Measurements from ENCODE around the gene GAPDHS. TPM values are rescaled to one million over a fixed set of nuclear protein-coding genes. Genes with fewer than 3 reads are reported as not detected.

Gene GAPDHS
- total and polyA plus RNA-seq, 2 experiments from 2014 or later: not detected

DNA sequence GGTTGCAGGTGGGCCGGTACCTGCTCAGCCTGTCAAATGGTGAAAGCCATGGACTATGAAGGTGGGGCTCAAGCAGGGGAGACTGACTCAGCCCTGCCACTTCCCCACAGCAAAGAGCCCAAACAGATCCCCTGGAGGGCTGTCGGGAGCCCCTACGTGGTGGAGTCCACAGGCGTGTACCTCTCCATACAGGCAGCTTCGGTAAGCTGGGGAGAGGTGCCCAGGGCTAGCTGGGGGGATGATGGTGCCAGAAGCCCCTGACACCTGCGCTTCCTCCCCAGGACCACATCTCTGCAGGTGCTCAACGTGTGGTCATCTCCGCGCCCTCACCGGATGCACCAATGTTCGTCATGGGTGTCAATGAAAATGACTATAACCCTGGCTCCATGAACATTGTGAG is 9.0 kb downstream of the GAPDHS start:
- TF ChIP-seq EZH2phosphoT487 (IDR thresholded peaks at IDR 0.05; ENCODE audit: insufficient read depth, low read depth) (no peak), EZH2 (IDR thresholded peaks at IDR 0.05; ENCODE audit: insufficient read depth, poor library complexity, severe bottlenecking) (no peak)
- in situ Hi-C loops (cut with MboI): no loop called here
- H3K4me3 ChIP-seq: no peak overlapping the region
- no peak for DNase-seq
- no peaks in the 10 kb centered on the region for H3F3A ChIP-seq (ENCODE audit: insufficient read depth)
- no peaks in the 10 kb centered on the region for H3K4me1 ChIP-seq (ENCODE audit: insufficient read depth)
- WGBS, 2 experiments (ENCODE audit: low coverage in 1 of 2, low lambda C conversion rate in 2 of 2, missing lambda C conversion rate in 2 of 2): 92 to 96% methylated on average over 11 of the region's 11 CpGs
- no peaks in the 10 kb centered on the region for H3K9me2 ChIP-seq (ENCODE audit: insufficient read depth)
- no peaks in the 10 kb centered on the region for H4K20me1 ChIP-seq (ENCODE audit: insufficient read depth)
- no peaks in the 10 kb centered on the region for H3K9me3 ChIP-seq (ENCODE audit: low read depth)
- H3K27me3 ChIP-seq (replicated peaks; ENCODE audit: insufficient read depth): no peaks in the 10 kb centered on the region
- no peak overlapping the region for H2AFZ ChIP-seq
- no peak overlapping the region for H3K27ac ChIP-seq
- no peak overlapping the region for H3K9ac ChIP-seq
- H3K79me2 ChIP-seq (ENCODE audit: insufficient read depth): peaks cover 29% of the 10 kb centered on the region
- H3K36me3 ChIP-seq (ENCODE audit: low read depth): no peaks in the 10 kb centered on the region
- H3K4me2 ChIP-seq (ENCODE audit: unreplicated experiment): no peak overlapping the region

DNA sequence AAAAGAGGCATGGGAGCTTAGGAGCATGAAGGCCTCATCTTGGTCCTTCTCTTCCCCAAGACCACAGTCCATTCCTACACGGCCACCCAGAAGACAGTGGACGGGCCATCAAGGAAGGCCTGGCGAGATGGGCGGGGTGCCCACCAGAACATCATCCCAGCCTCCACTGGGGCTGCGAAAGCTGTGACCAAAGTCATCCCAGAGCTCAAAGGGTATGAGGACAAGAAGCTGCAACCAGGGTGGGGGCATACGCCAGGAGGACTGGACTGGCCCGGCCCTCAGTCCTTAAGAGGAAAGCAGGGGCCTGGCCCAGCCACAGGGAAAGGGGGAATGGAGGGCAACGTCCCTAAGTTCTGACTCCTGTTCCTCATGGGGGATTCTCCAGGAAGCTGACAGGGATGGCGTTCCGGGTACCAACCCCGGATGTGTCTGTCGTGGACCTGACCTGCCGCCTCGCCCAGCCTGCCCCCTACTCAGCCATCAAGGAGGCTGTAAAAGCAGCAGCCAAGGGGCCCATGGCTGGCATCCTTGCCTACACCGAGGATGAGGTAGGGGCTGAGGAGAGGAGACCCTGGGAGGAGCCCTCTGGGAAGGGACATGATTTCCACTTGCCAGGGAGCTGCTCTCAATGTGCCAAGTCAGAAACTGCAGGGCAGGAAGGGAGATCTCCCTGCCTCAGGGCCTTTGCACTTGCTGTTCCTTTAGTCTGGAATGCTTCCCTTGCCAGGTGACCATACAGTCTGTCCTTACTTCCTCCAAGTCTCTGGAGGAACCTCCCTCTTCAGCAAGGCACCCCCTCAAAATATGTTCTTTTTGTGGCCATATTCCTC is 10.2 kb downstream of the GAPDHS start:
- no peak overlapping the region for H3K27ac ChIP-seq
- DNase-seq: no peak
- H3K4me3 ChIP-seq: no peak overlapping the region
- no peaks in the 10 kb centered on the region for H3K9me3 ChIP-seq (ENCODE audit: low read depth)
- no peaks in the 10 kb centered on the region for H3K36me3 ChIP-seq (ENCODE audit: low read depth)
- TF ChIP-seq EZH2phosphoT487 (IDR thresholded peaks at IDR 0.05; ENCODE audit: insufficient read depth, low read depth): no peak
- no peak for TF ChIP-seq EZH2 (IDR thresholded peaks at IDR 0.05; ENCODE audit: insufficient read depth, poor library complexity, severe bottlenecking)
- no peak overlapping the region for H3K4me2 ChIP-seq (ENCODE audit: unreplicated experiment)
- no peaks in the 10 kb centered on the region for H4K20me1 ChIP-seq (ENCODE audit: insufficient read depth)
- no peak overlapping the region for H3K9ac ChIP-seq
- no peaks in the 10 kb centered on the region for H3F3A ChIP-seq (ENCODE audit: insufficient read depth)
- H3K4me1 ChIP-seq (ENCODE audit: insufficient read depth): no peaks in the 10 kb centered on the region
- H3K9me2 ChIP-seq (ENCODE audit: insufficient read depth): no peaks in the 10 kb centered on the region
- 92 to 97% methylated on average over 15 of the region's 15 CpGs for WGBS, 2 experiments (ENCODE audit: low coverage in 1 of 2, low lambda C conversion rate in 2 of 2, missing lambda C conversion rate in 2 of 2)
- in situ Hi-C loops (cut with MboI): no loop called here
- H3K27me3 ChIP-seq (replicated peaks; ENCODE audit: insufficient read depth): no peaks in the 10 kb centered on the region
- no peak overlapping the region for H2AFZ ChIP-seq
- peaks cover 29% of the 10 kb centered on the region for H3K79me2 ChIP-seq (ENCODE audit: insufficient read depth)

DNA sequence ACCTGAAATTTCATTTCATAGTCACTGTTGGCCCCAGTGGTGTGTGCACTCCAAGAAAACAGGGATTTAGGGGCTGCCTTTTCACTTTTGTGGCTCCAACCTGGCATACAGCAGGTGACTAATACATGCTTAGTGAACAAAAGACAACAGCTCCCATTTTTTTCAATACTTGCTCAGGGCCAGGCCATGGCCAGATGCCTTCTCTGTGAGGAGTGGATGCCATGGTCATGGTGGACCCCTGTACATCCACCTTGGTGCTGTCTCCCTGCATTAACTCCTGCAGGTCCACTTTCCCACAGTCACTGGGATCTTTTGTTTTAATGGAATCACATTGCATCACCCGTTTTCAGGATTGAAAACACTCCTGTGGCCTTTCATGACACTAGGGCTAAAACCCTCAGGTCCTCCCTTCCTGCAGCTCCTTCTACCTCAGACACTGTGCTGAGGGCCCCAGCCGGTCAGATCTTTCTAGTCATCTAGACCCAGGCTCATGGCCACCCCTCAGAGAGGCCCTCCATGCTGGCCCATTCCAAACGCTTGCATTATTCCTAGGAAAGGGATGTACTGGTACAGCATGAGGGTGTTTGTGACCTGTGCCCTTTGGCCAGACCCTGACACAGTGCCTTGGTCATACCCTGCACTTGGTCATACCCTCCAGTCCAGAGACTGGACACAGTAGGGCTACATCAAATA is 11.0 kb downstream of the GAPDHS start:
- H3K4me3 ChIP-seq: peak overlapping the region; percentile 90
- H3K79me2 ChIP-seq (ENCODE audit: insufficient read depth): peaks cover 29% of the 10 kb centered on the region
- no peaks in the 10 kb centered on the region for H3K36me3 ChIP-seq (ENCODE audit: low read depth)
- no peaks in the 10 kb centered on the region for H3K9me3 ChIP-seq (ENCODE audit: low read depth)
- peak overlapping the region; percentile 94 for H3K9ac ChIP-seq
- H3K27ac ChIP-seq: no peak overlapping the region
- peak overlapping the region; percentile 93 for H3K4me2 ChIP-seq (ENCODE audit: unreplicated experiment)
- TF ChIP-seq EZH2 (IDR thresholded peaks at IDR 0.05; ENCODE audit: insufficient read depth, poor library complexity, severe bottlenecking) (no peak), EZH2phosphoT487 (IDR thresholded peaks at IDR 0.05; ENCODE audit: insufficient read depth, low read depth) (no peak)
- H3F3A ChIP-seq (ENCODE audit: insufficient read depth): no peaks in the 10 kb centered on the region
- peak; percentile 6 for DNase-seq
- H3K27me3 ChIP-seq (replicated peaks; ENCODE audit: insufficient read depth): no peaks in the 10 kb centered on the region
- in situ Hi-C loops (cut with MboI): no loop called here
- no peaks in the 10 kb centered on the region for H3K9me2 ChIP-seq (ENCODE audit: insufficient read depth)
- no peaks in the 10 kb centered on the region for H3K4me1 ChIP-seq (ENCODE audit: insufficient read depth)
- no peak overlapping the region for H2AFZ ChIP-seq
- whole genome bisulfite sequencing, 2 experiments (ENCODE audit: low coverage in 1 of 2, low lambda C conversion rate in 2 of 2, missing lambda C conversion rate in 2 of 2): 53 to 54% methylated on average over 3 of the region's 3 CpGs
- H4K20me1 ChIP-seq (ENCODE audit: insufficient read depth): no peaks in the 10 kb centered on the region

DNA sequence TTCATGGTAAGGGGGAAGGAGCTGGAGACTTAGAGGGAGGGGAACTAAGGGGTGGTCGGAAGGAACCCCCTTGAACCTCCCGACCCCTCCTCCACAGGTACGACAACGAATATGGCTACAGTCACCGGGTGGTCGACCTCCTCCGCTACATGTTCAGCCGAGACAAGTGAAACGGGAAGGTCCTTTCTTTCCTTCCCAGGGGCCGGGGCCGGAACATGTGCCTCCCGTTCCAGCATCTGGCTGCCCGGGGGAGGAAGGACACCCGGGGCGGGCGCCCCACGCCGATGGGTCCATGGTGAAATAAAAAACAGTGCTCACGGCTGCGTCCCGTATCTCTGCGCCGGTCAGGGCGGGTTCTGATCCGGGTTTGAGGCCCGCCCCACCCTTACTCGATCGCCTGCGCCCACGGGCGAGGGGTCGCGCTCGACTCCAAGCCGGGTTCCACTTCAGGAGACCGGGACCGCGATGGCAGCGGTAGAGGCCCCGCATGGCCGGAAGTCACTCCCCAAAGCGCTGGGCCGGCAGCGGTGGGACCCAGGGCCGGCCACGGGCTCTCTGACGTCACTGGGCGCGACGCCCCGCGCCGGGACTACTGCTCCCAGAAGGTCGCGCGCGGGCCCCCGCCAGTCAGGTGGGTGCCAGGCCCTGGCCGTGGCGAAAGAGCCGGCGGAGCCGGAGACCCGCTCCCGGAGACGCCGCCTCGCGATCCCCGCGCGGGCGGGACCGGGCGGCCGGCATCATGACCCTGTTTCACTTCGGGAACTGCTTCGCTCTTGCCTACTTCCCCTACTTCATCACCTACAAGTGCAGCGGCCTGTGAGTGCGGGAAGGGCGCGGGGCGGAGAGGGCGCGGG is 12.0 kb downstream of the GAPDHS start, which contains the start of gene TMEM147:
Gene TMEM147 (plus strand): TSS at position 626 of the 854 bp plus-strand sequence. CDS start 114 bp downstream, at position 740.
- Histone ChIP-seq H3F3A (ENCODE audit: insufficient read depth) (no peaks in the 10 kb centered on the region), H3K4me2 (ENCODE audit: unreplicated experiment) (peak within 1 kb of the TSS; percentile 93), H3K4me3 (peak within 1 kb of the TSS; percentile 90), H3K4me1 (ENCODE audit: insufficient read depth) (no peaks in the 10 kb centered on the region), H2AFZ (peak within 1 kb of the TSS; percentile 94), H4K20me1 (ENCODE audit: insufficient read depth) (no peaks in the 10 kb centered on the region), H3K27ac (peak within 1 kb of the TSS; percentile 46), H3K27me3 (replicated peaks; ENCODE audit: insufficient read depth) (no peaks in the 10 kb centered on the region), H3K9me2 (ENCODE audit: insufficient read depth) (no peaks in the 10 kb centered on the region), H3K9me3 (ENCODE audit: low read depth) (no peaks in the 10 kb centered on the region), H3K36me3 (ENCODE audit: low read depth) (no peaks in the 10 kb centered on the region), H3K9ac (peak within 1 kb of the TSS; percentile 94), H3K79me2 (ENCODE audit: insufficient read depth) (peaks cover 29% of the 10 kb centered on the region)
- in situ Hi-C loops (cut with MboI): no loop called here
- 2% methylated on average over 69 to 77 of the region's 85 CpGs for WGBS, 2 experiments (ENCODE audit: low coverage in 1 of 2, low lambda C conversion rate in 2 of 2, missing lambda C conversion rate in 2 of 2)
- no peak for TF ChIP-seq EZH2 (IDR thresholded peaks at IDR 0.05; ENCODE audit: insufficient read depth, poor library complexity, severe bottlenecking)
- TF ChIP-seq EZH2phosphoT487 (IDR thresholded peaks at IDR 0.05; ENCODE audit: insufficient read depth, low read depth): no peak
- peak; percentile 92 for DNase-seq

All from GM23248 (cell line).